ENCODE results near the gene OR10A5. TPM values are rescaled to one million over a fixed set of nuclear protein-coding genes. Genes with fewer than 3 reads are reported as not detected.

Gene OR10A5
- polyA plus RNA-seq, 3 donors: not detected

- Mint-ChIP-seq H3K36me3 (no peaks in the 10 kb centered on the region), H3K27ac (no peak overlapping the region), H3K9me3 (peaks cover 0 to 4% (median 3%) of the 10 kb centered on the region in 7 donors), H3K4me1 (no peaks in the 10 kb centered on the region), H3K27me3 (ENCODE audit: low read depth in 3 of 3) (peaks cover 2 to 10% (median 3%) of the 10 kb centered on the region in 3 donors), H3K4me3 (no peak overlapping the region)
- Histone ChIP-seq H3K9me3 (replicated peaks in 1 of 2; ENCODE audit: control insufficient read depth in 1 of 2, insufficient read depth in 1 of 2, low read length in 2 of 2) (no peaks in the 10 kb centered on the region), H3K36me3 (replicated peaks in 1 of 2; ENCODE audit: control insufficient read depth in 1 of 2, insufficient read depth in 2 of 2, low read length in 2 of 2) (no peaks in the 10 kb centered on the region), H3K4me1 (ENCODE audit: control insufficient read depth in 1 of 2, insufficient read depth in 2 of 2, low read length in 2 of 2) (no peaks in the 10 kb centered on the region), H3K27me3 (ENCODE audit: control insufficient read depth in 2 of 2, insufficient read depth in 2 of 2, low read length in 2 of 2) (no peaks in the 10 kb centered on the region), H3K4me2 (replicated peaks; ENCODE audit: extremely low read depth, low read length, poor library complexity, severe bottlenecking) (no peak overlapping the region), H2AFZ (ENCODE audit: insufficient read depth, low read depth, low read length, poor library complexity, severe bottlenecking) (no peak overlapping the region), H3K79me2 (ENCODE audit: insufficient read depth, low read length) (no peaks in the 10 kb centered on the region), H3K4me3 (replicated peaks in 1 of 3; ENCODE audit: low read depth in 2 of 3, low read length in 3 of 3) (no peak overlapping the region), H3K27ac (ENCODE audit: low read depth in 1 of 2, low read length in 2 of 2) (no peak overlapping the region), H3K9ac (ENCODE audit: insufficient read depth, low read length, poor library complexity, severe bottlenecking) (no peak overlapping the region), H4K20me1 (ENCODE audit: insufficient read depth, low read length) (no peaks in the 10 kb centered on the region)
- 93% methylated on average over 2 of the region's 4 CpGs for WGBS (ENCODE audit: insufficient coverage)
- no peak for TF ChIP-seq CTCF (IDR thresholded peaks at IDR 0.05)
- intact Hi-C loops (cut with micrococcal nuclease): no loop called here
- no peak for DNase-seq
Observed at GRCh38 chr11:6888830-6889229, 43.3 kb downstream of the OR10A5 start.

- TF ChIP-seq CTCF (IDR thresholded peaks at IDR 0.05): no peak
- WGBS (ENCODE audit: insufficient coverage): 100% methylated on average over 1 of the region's 1 CpG
- Histone ChIP-seq H4K20me1 (ENCODE audit: insufficient read depth, low read length) (no peaks in the 10 kb centered on the region), H2AFZ (ENCODE audit: insufficient read depth, low read depth, low read length, poor library complexity, severe bottlenecking) (no peak overlapping the region), H3K4me3 (replicated peaks in 1 of 3; ENCODE audit: low read depth in 2 of 3, low read length in 3 of 3) (no peak overlapping the region), H3K4me2 (replicated peaks; ENCODE audit: extremely low read depth, low read length, poor library complexity, severe bottlenecking) (no peak overlapping the region), H3K9me3 (replicated peaks in 1 of 2; ENCODE audit: control insufficient read depth in 1 of 2, insufficient read depth in 1 of 2, low read length in 2 of 2) (no peaks in the 10 kb centered on the region), H3K79me2 (ENCODE audit: insufficient read depth, low read length) (no peaks in the 10 kb centered on the region), H3K9ac (ENCODE audit: insufficient read depth, low read length, poor library complexity, severe bottlenecking) (no peak overlapping the region), H3K36me3 (replicated peaks in 1 of 2; ENCODE audit: control insufficient read depth in 1 of 2, insufficient read depth in 2 of 2, low read length in 2 of 2) (no peaks in the 10 kb centered on the region), H3K27ac (ENCODE audit: low read depth in 1 of 2, low read length in 2 of 2) (no peak overlapping the region), H3K4me1 (ENCODE audit: control insufficient read depth in 1 of 2, insufficient read depth in 2 of 2, low read length in 2 of 2) (no peaks in the 10 kb centered on the region), H3K27me3 (ENCODE audit: control insufficient read depth in 2 of 2, insufficient read depth in 2 of 2, low read length in 2 of 2) (no peaks in the 10 kb centered on the region)
- intact Hi-C loops (cut with micrococcal nuclease): no loop called here
- Mint-ChIP-seq H3K27me3 (ENCODE audit: low read depth in 3 of 3) (peaks cover 2 to 10% (median 3%) of the 10 kb centered on the region in 3 donors), H3K27ac (no peak overlapping the region), H3K4me1 (no peaks in the 10 kb centered on the region), H3K36me3 (no peaks in the 10 kb centered on the region), H3K9me3 (peaks cover 0 to 4% (median 3%) of the 10 kb centered on the region in 7 donors), H3K4me3 (no peak overlapping the region)
- DNase-seq: no peak
Observed at GRCh38 chr11:6889835-6890234, 44.4 kb downstream of the OR10A5 start.
